GM19324 (cell line): ENCODE results near the gene INO80.

Experiments
- ATAC-seq: cut with Tn5 transposase; IDR thresholded peaks from one replicate; pipeline ENCODE4 v1.9.1; 2021; ENCODE audit warnings: mild to moderate bottlenecking, moderate library complexity; ENCODE audit not compliant: unreplicated experiment, low FRiP score

INO80 gene

DNA sequence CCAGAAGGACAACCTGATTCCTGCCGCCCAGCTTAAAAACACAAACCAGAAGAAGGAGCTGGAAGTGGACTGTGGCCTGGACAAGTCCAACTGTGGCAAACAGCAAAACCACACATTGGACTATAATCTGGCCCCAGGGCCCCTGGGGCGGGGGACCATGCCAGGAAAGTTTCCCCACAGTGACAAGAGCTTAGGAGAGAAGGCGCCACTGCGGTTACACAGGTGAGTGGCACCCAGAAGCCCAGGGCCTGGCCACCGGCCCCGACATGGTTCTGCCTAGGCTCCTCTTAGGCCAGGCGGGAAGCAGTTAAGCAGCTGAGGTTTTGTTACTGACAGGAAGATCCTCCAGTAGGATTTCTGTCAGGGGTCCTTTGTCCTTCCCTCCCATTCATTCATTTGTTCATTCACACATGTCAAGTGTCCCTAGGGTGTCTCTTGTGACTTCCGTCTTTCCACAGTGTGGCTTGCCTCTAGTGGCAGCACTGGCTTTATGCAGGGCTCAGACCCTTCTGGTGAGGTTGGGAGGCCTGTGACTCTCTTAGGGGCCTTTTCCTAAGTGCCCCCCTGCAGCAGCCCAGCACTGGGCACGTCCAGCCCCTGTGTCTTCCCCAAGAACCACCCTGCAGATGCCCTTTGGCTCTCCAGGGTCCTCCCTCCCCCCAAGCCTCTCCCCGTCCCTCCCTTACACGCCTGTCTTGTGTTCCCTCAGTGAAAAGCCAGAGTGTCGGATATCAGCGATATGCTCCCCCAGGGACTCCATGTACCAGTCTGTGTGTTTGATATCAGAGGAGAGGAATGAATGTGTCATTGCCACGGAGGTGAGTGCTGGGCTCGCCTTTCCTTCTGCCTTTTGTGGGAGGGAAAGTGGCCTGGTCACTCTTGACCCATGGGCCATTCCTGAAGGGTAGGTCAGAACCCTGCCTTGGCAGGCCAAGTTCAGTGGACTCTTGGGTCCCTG is 179.1 kb downstream of the INO80 start:
- no peak for ATAC-seq

DNA sequence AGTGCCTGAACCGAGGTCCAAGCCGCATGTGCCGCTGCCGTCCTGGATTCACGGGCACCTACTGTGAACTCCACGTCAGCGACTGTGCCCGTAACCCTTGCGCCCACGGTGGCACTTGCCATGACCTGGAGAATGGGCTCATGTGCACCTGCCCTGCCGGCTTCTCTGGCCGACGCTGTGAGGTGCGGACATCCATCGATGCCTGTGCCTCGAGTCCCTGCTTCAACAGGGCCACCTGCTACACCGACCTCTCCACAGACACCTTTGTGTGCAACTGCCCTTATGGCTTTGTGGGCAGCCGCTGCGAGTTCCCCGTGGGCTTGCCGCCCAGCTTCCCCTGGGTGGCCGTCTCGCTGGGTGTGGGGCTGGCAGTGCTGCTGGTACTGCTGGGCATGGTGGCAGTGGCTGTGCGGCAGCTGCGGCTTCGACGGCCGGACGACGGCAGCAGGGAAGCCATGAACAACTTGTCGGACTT is 179.8 kb downstream of the INO80 start:
- no peak for ATAC-seq

DNA sequence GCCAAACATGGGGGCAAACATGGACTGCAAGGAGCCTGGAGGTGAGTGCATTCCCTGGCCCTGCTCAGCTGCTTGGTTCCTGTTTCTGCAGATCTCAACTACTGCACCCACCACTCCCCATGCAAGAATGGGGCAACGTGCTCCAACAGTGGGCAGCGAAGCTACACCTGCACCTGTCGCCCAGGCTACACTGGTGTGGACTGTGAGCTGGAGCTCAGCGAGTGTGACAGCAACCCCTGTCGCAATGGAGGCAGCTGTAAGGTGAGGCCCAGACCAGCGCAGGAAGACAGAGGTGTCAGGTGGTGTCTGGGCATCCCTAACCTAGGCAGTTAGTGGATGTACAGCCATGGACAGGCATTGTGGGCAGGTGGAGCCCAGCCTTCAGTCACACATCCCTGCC is 181.6 kb downstream of the INO80 start:
- ATAC-seq: no peak

DNA sequence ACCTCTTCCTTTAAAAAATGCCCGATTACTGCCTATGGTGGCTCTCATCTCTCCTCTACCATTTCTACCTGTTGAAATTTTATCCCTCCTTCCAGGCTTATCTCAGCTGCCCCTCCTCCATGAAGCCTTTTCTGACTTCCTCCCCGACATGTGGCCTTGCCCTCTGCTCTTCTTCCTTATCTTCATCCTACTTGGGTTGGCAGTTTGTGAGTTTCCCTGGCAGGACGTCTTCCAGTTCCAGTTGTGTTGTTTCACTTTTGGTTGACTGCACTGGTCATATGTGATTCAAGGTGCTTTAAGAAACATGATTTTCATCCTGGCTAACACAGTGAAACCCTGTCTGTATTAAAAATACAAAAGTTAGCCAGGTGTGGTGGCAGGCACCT is 182.6 kb downstream of the INO80 start:
- ATAC-seq: no peak

DNA sequence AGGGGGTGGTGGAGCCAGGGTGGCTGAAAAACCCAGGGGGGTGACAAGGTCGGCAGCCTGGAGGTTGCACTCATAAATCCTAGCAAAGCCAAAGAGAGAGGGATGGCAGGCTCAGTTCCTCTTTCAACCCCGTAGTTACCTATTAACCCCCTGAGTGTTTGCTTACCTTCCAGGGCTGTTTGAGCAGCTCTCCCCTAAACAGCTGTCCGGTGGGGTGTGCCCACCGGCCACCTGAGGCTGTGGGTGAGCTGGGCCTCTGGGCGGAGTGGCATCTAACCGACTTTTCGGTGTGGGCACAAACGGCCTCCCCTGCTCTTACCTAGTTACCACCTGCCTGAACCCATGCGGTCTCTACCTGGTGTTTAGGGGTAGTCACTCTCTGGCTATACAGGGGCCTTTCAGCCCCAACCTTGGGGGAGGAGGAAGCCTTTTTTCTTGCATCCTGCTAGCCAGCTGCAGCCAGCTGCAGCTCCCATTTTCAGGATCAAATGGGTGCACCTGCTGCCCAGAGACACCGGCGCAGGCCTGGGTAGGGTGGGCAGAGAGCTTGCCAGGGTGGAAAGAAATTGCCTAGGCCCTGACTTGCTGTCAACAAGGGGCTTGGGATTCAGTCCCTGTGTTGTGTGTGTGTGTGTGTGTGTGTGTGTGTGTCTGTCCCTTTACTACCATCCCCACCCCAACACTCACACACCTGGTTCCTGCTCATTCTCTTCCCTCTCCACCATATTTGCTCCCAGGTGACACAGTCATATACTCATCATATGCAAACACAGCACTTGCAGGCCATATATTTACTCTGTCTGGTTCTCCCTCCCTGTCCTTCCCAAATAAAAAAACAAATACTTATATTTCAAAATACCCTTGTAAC is 183.2 kb downstream of the INO80 start:
- no peak for ATAC-seq

DNA sequence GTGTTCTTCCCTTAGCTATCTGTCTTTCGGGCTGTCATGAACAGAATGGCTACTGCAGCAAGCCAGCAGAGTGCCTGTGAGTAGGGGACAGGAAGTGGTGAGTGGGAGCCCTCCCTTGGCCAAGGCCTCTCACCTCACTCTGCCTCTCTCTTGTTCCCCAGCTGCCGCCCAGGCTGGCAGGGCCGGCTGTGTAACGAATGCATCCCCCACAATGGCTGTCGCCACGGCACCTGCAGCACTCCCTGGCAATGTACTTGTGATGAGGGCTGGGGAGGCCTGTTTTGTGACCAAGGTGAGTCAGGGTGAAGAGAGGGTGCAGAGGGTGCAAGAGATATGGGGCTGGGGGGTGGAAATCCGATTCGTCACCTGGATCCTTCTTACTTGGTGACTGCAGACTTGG is 183.9 kb downstream of the INO80 start:
- no peak for ATAC-seq

DNA sequence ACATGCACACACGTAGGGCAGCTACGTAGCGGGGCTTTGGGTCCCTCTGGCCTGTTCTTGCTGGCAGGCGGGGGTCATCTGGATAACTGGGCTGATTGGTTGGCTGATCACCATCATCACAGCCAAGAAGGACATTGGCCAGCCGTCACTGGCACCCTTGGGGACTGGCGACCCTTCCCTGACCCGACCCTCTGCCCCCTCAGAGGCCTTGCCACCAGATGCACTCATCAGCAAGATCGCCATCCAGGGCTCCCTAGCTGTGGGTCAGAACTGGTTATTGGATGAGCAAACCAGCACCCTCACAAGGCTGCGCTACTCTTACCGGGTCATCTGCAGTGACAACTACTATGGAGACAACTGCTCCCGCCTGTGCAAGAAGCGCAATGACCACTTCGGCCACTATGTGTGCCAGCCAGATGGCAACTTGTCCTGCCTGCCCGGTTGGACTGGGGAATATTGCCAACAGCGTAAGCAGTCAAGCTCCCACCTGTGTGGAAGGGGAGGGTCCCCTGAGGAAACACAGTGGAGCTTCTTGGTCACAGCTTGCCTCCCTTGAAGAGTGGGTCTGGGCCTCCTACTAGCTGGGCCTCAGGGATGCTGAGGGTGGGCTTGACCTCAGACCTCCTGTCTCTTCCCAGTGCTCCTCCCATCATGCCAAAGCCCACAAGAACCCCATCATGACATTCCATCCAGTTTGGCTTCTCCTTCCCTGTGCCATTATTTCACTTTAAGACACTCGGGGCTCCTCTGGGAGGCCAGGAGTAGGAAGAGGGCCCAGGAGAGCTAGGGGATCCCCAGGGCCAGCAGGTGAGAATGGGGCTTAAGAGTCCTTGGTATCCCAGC is 184.6 kb downstream of the INO80 start:
- no peak for ATAC-seq

DNA sequence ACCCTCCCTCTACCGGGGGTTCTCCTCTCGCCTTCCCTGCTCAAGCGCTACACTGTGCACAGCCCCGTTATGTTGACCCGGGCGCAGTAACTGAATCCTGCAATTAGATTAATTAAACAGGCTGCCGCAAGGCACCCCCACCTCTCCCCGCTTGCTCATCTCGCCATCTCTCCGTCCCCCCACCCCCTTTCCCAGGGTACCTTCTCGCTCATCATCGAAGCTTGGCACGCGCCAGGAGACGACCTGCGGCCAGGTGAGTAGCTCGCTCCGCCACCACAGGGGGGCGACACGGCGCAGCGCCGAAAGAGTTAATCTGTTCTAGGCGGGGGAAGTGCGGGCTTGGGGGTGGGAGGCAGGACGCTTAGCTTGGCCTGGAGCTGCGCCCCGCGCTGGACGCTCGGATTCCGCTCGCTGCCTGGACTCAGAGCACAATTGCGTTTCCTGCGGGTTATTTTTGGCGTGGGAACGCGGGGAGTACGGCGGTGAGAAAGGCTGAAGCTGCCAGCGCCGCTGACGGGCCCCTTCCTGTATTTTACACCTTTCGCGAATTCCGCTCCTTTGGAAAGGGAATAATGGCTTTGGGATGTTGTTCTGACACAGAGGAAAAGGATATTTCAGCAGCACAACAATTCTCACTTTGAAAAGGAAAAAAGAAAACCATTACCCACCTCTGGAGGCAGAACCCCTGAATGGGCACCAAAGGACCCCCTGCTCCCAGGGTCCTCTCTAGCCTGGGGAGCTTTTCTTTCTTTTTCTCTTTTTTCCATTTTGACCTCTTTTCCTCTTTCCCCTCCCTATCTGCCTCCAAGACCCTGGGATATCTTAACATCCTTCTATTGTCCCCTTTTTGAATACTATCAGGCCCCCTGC is 185.4 kb downstream of the INO80 start:
- no peak for ATAC-seq

DNA sequence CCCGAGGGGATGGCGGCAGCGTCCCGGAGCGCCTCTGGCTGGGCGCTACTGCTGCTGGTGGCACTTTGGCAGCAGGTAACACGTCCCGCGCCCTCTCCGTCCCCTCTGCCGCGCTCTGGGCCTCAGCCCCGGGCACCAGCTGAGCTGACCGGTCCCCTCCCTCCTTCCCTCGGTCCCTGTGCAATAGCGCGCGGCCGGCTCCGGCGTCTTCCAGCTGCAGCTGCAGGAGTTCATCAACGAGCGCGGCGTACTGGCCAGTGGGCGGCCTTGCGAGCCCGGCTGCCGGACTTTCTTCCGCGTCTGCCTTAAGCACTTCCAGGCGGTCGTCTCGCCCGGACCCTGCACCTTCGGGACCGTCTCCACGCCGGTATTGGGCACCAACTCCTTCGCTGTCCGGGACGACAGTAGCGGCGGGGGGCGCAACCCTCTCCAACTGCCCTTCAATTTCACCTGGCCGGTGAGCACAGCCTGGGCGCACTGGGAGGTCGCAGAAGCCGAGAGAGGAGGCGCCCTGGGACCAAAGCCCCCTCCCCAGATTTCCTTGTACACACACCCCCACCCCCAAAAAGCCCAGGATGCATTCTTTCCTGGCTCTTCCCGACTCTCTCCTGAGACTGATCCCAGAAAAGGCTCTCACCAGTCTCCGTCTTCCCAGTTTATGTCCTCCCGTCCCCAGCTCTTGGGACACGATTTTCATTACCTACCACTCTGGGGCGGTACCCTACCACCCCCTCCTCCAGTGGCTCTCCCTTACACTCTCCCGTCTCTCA is 186.2 kb downstream of the INO80 start:
- ATAC-seq: no peak
